Mucosa of stomach (tissue), 1 donor: Measurements from ENCODE around the gene RIMKLA.

Experiments used
- H3K27me3 ChIP-seq: one replicate; pipeline ENCODE4 v1.7.0; 2013; ENCODE audit warnings: mild to moderate bottlenecking, low read length; ENCODE audit not compliant: control insufficient read depth, insufficient read depth
- H3K36me3 ChIP-seq: one replicate; pipeline ENCODE4 v1.7.0; 2013; ENCODE audit warnings: low read length; ENCODE audit not compliant: control insufficient read depth, insufficient read depth
- H3K4me1 ChIP-seq: one replicate; pipeline ENCODE4 v1.7.0; 2013; ENCODE audit warnings: mild to moderate bottlenecking, low read length; ENCODE audit not compliant: control insufficient read depth, insufficient read depth
- H3K4me3 ChIP-seq: one replicate; pipeline ENCODE4 v1.7.0; 2013; ENCODE audit warnings: low read length
- H3K9ac ChIP-seq: one replicate; pipeline ENCODE4 v1.7.0; 2013; ENCODE audit warnings: mild to moderate bottlenecking, low read length, moderate library complexity
- H3K9me3 ChIP-seq: one replicate; pipeline ENCODE4 v1.7.0; 2013; ENCODE audit warnings: mild to moderate bottlenecking, low read length, moderate library complexity; ENCODE audit not compliant: control insufficient read depth
- donor health status: Pancreatic carcinoma.

Gene RIMKLA

GRCh38 chr1:42420911-42421585, 40.5 kb downstream of the RIMKLA start:
- Histone ChIP-seq H3K9ac (no peak overlapping the region), H3K9me3 (no peaks in the 10 kb centered on the region), H3K27me3 (no peaks in the 10 kb centered on the region), H3K36me3 (no peaks in the 10 kb centered on the region), H3K4me3 (no peak overlapping the region), H3K4me1 (peaks cover 10% of the 10 kb centered on the region)

GRCh38 chr1:42422737-42423136, 42.1 kb downstream of the RIMKLA start:
- Histone ChIP-seq H3K9me3 (no peaks in the 10 kb centered on the region), H3K27me3 (no peaks in the 10 kb centered on the region), H3K36me3 (no peaks in the 10 kb centered on the region), H3K4me1 (peaks cover 10% of the 10 kb centered on the region), H3K9ac (no peak overlapping the region), H3K4me3 (no peak overlapping the region)

- no peaks in the 10 kb centered on the region for H3K27me3 ChIP-seq
- H3K9ac ChIP-seq: no peak overlapping the region
- no peak overlapping the region for H3K4me3 ChIP-seq
- H3K4me1 ChIP-seq: peaks cover 10% of the 10 kb centered on the region
- H3K36me3 ChIP-seq: no peaks in the 10 kb centered on the region
- no peaks in the 10 kb centered on the region for H3K9me3 ChIP-seq
Measured at GRCh38 chr1:42423681-42424080, 43.1 kb downstream of the RIMKLA start.

- Histone ChIP-seq H3K9me3 (no peaks in the 10 kb centered on the region), H3K9ac (no peak overlapping the region), H3K4me1 (peaks cover 10% of the 10 kb centered on the region), H3K27me3 (no peaks in the 10 kb centered on the region), H3K36me3 (no peaks in the 10 kb centered on the region), H3K4me3 (no peak overlapping the region)
Measured at GRCh38 chr1:42424201-42424600, 43.6 kb downstream of the RIMKLA start.

- Histone ChIP-seq H3K27me3 (no peaks in the 10 kb centered on the region), H3K4me3 (no peak overlapping the region), H3K9ac (no peak overlapping the region), H3K36me3 (no peaks in the 10 kb centered on the region), H3K9me3 (no peaks in the 10 kb centered on the region), H3K4me1 (peaks cover 22% of the 10 kb centered on the region)
Measured at GRCh38 chr1:42427240-42427639, 46.6 kb downstream of the RIMKLA start.

- Histone ChIP-seq H3K36me3 (no peaks in the 10 kb centered on the region), H3K9ac (no peak overlapping the region), H3K4me1 (peaks cover 22% of the 10 kb centered on the region)
Measured at GRCh38 chr1:42429603-42430002, 49.0 kb downstream of the RIMKLA start.

GRCh38 chr1:42430286-42431135, 49.9 kb downstream of the RIMKLA start:
- no peak overlapping the region for H3K9ac ChIP-seq
- no peak overlapping the region for H3K4me3 ChIP-seq

More at GRCh38 chr1:42429603-42430002, 49.0 kb downstream of the RIMKLA start:
- H3K27me3 ChIP-seq: no peaks in the 10 kb centered on the region
- H3K4me3 ChIP-seq: no peak overlapping the region
- H3K9me3 ChIP-seq: no peaks in the 10 kb centered on the region

GRCh38 chr1:42431514-42431913, 50.9 kb downstream of the RIMKLA start:
- H3K4me3 ChIP-seq: no peak overlapping the region
- H3K4me1 ChIP-seq: peaks cover 22% of the 10 kb centered on the region
- H3K27me3 ChIP-seq: no peaks in the 10 kb centered on the region
- H3K36me3 ChIP-seq: no peaks in the 10 kb centered on the region
- H3K9me3 ChIP-seq: no peaks in the 10 kb centered on the region
- H3K9ac ChIP-seq: no peak overlapping the region

More at GRCh38 chr1:42430286-42431135, 49.9 kb downstream of the RIMKLA start:
- peaks cover 22% of the 10 kb centered on the region for H3K4me1 ChIP-seq
- H3K9me3 ChIP-seq: no peaks in the 10 kb centered on the region
- H3K36me3 ChIP-seq: no peaks in the 10 kb centered on the region
- no peaks in the 10 kb centered on the region for H3K27me3 ChIP-seq

GRCh38 chr1:42432714-42433113, 52.1 kb downstream of the RIMKLA start:
- Histone ChIP-seq H3K9ac (no peak overlapping the region), H3K9me3 (no peaks in the 10 kb centered on the region), H3K4me1 (peaks cover 22% of the 10 kb centered on the region), H3K27me3 (no peaks in the 10 kb centered on the region), H3K36me3 (no peaks in the 10 kb centered on the region), H3K4me3 (no peak overlapping the region)

- H3K36me3 ChIP-seq: no peaks in the 10 kb centered on the region
- no peak overlapping the region for H3K4me3 ChIP-seq
- no peak overlapping the region for H3K9ac ChIP-seq
- H3K27me3 ChIP-seq: no peaks in the 10 kb centered on the region
- H3K9me3 ChIP-seq: no peaks in the 10 kb centered on the region
- peaks cover 22% of the 10 kb centered on the region for H3K4me1 ChIP-seq
Measured at GRCh38 chr1:42433369-42433768, 52.8 kb downstream of the RIMKLA start.

- H3K9me3 ChIP-seq: no peaks in the 10 kb centered on the region
- no peak overlapping the region for H3K9ac ChIP-seq
- no peaks in the 10 kb centered on the region for H3K27me3 ChIP-seq
- H3K4me3 ChIP-seq: no peak overlapping the region
- peaks cover 22% of the 10 kb centered on the region for H3K4me1 ChIP-seq
- H3K36me3 ChIP-seq: no peaks in the 10 kb centered on the region
Measured at GRCh38 chr1:42434340-42434739, 53.7 kb downstream of the RIMKLA start.

- Histone ChIP-seq H3K9me3 (no peaks in the 10 kb centered on the region), H3K27me3 (no peaks in the 10 kb centered on the region), H3K4me3 (no peak overlapping the region), H3K9ac (no peak overlapping the region), H3K4me1 (peaks cover 11% of the 10 kb centered on the region), H3K36me3 (no peaks in the 10 kb centered on the region)
Measured at GRCh38 chr1:42439940-42440339, 59.3 kb downstream of the RIMKLA start.
